Hindlimb muscle (tissue), 1 donor: ENCODE results near the gene NSG2. TPM values are rescaled to one million over a fixed set of nuclear protein-coding genes. Genes with fewer than 3 reads are reported as not detected.

ENCODE experiments used
- DNase-seq: peaks from one replicate; pipeline ENCODE4 v3.0.0-alpha.2; 2013
- polyA plus RNA-seq: library from polyadenylated mRNA; unstranded; fragments of 120-200 nt; gene quantifications from one replicate; pipeline ENCODE4 v1.2.1, GENCODE V29; 2013; ENCODE audit not compliant: insufficient read length

NSG2 gene
- 0.28 TPM for polyA plus RNA-seq

- peak; percentile 88 for DNase-seq
Observed at GRCh38 chr5:174045470-174046025, at the start of gene NSG2. Gene NSG2, plus strand, starts transcription at chr5:174045706. Its CDS starts 1,050 bp downstream, at chr5:174046756.

GRCh38 chr5:173997331-173997730 is 48.2 kb upstream of the NSG2 start:
- no peak for DNase-seq

- DNase-seq, result no peak
Observed at GRCh38 chr5:173998531-173998930, 47.0 kb upstream of the NSG2 start.

GRCh38 chr5:174000076-174000475 is 45.4 kb upstream of the NSG2 start:
- no peak for DNase-seq

- no peak for DNase-seq
Observed at GRCh38 chr5:174003795-174004194, 41.7 kb upstream of the NSG2 start.

GRCh38 chr5:174008922-174009321 is 36.6 kb upstream of the NSG2 start:
- no peak for DNase-seq

GRCh38 chr5:174010365-174010764 is 35.1 kb upstream of the NSG2 start:
- DNase-seq, result no peak

- DNase-seq, result no peak
Observed at GRCh38 chr5:174011441-174011840, 34.1 kb upstream of the NSG2 start.

- peak; percentile 11 for DNase-seq
Observed at GRCh38 chr5:174020069-174020927, 25.2 kb upstream of the NSG2 start.

GRCh38 chr5:174020928-174021304 is 24.6 kb upstream of the NSG2 start:
- DNase-seq, result no peak

GRCh38 chr5:174022384-174023095 is 23.0 kb upstream of the NSG2 start:
- no peak for DNase-seq

- DNase-seq, result no peak
Observed at GRCh38 chr5:174030286-174030685, 15.2 kb upstream of the NSG2 start.

- DNase-seq, result no peak
Observed at GRCh38 chr5:174044466-174045254, 846 bp upstream of the NSG2 start.

GRCh38 chr5:174046558-174046957 is 1.1 kb downstream of the NSG2 start:
- DNase-seq, result no peak

- no peak for DNase-seq
Observed at GRCh38 chr5:174047472-174048099, 2.1 kb downstream of the NSG2 start.

GRCh38 chr5:174052636-174053035 is 7.1 kb downstream of the NSG2 start:
- no peak for DNase-seq

- DNase-seq, result no peak
Observed at GRCh38 chr5:174053905-174054304, 8.4 kb downstream of the NSG2 start.

GRCh38 chr5:174056064-174056847 is 10.8 kb downstream of the NSG2 start:
- no peak for DNase-seq

- DNase-seq, result no peak
Observed at GRCh38 chr5:174057206-174057605, 11.7 kb downstream of the NSG2 start.

GRCh38 chr5:174058433-174059122 is 13.1 kb downstream of the NSG2 start:
- DNase-seq, result no peak

GRCh38 chr5:174059247-174059646 is 13.7 kb downstream of the NSG2 start:
- DNase-seq, result no peak
